HL-60/S4 treated with phorbol 12-myristate 13-acetate at 8.2 ng/mL for 4 days and 3 days (cell line): ENCODE measurements around the gene ANKRD39.

ENCODE experiments used
- in situ Hi-C: fragments of 300-500 bp; cut with MboI; formaldehyde crosslinking; loops from 2 replicates; pipeline ENCODE4 v1.15.0; 2022; ENCODE audit warnings: low sequenced_read_pairs

The ANKRD39 gene

DNA sequence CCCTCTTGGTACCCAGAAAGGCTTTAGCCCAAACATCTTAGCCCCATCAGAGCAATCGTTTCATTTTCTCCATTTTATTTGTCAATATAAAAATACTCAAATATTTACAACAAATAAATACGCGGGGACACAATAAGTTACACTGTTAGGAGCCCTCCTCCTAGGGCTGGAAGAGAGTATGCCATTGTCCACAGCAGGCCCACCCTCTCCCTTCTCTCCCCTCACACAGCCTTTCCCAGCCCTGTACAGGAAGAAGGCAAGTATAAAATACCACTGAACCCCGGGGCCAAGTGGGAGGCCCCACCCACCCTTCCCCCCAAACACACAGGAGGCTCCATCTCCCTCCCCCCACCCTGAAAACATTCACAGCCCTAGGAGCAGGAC is 1.9 kb upstream of the ANKRD39 start:
- in situ Hi-C loops = loop anchor here (5.0 kb wide), 1 partner anchor 93 kb away; no protein-coding TSS in a partner anchor

DNA sequence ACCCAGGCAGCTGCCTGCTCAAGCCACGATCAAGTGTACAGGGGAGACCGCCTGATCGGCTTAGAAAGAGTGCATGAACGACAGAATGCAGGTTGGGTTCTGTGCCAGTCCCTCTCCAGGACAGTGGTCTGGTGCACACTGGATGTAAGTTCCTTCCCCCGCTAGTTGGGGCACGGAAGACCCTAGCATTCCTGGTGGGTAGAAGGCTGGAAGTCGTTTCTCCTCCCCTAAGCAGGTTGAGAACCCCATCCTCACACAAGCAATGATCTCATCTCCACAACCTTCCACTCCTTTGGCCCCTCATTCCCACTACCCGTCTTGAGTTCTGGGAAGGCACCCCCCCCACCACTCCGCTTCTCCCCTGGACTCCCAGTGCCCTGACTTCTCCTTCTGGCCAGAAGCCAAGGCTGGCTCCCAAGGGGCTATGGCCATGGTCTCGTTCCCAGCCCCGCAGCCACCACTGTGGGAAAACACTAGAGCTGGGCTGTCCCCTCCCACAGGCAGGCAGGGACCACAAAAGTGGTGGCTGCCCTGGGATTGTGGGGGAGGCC is 1.4 kb upstream of the ANKRD39 start:
- in situ Hi-C loops = loop anchor here (5.0 kb wide), 1 partner anchor 93 kb away; no protein-coding TSS in a partner anchor

GRCh38 chr2:96856776-96857666 is 795 bp downstream of the ANKRD39 start:
- in situ Hi-C loops = loop anchor here (5.0 kb wide), 1 partner anchor 95 kb away; no protein-coding TSS in a partner anchor

GRCh38 chr2:96853321-96853720 is 4.5 kb downstream of the ANKRD39 start:
- in situ Hi-C loops = no loop called here

DNA sequence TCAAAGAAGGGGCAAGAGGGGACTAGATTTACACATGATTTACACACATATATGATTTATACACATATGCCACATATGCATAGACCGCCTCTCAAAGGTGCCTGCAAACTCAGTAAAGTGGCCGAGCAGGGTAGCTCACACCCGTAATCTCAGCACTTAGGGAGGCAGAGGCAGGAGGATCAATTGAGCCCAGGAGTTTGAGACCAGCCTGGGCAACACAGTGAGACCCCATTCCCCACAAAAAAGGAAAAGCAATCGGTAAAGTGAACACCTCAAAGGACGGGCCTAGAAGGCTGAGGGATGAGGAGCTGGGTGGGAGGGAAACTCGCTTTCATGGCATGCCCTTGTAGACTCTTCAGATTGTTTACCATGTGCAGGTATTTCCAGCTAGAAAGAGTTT is 5.1 kb downstream of the ANKRD39 start:
- in situ Hi-C loops = no loop called here

DNA sequence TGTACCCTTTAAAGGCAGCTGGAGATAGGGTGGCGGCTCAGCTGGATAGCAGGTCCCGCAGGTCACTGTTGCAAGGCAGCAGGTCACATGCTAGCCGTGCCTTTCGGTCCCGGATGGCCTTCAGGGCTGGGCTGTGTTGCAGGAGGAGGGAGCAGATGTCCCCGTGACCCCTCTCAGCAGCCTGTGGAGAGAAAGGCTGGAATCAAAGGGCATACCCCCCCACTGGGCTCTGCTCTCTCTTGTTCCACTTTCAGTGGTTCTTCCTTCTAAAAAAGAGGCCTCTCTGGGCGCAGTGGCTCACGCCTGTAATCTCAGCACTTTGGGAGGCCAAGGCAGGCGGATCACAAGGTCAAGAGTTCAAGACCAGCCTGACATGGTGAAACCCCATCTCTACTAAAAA is 9.6 kb downstream of the ANKRD39 start:
- in situ Hi-C loops = no loop called here

- in situ Hi-C loops = no loop called here
These were observed 10.2 kb downstream of the ANKRD39 start for GRCh38 chr2:96847586-96847985.

DNA sequence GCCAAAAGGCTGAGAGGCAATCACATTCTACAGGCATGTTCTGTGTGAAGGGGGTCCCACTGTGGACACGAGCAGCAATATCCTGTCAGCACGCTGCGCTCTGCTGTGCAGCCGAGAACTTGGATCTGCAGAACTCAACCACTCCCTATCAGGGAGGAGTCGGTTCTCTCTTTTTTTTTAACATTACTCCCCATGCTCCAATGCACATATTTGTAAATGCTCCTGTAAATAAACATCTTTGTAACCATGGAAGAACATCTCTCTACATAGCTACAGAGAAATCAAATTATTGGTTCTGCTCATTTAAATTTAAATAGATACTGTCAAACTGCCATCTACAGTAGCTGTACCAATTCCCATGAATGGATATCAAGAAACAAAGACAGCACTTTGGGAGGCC is 11.0 kb downstream of the ANKRD39 start:
- in situ Hi-C loops = no loop called here

DNA sequence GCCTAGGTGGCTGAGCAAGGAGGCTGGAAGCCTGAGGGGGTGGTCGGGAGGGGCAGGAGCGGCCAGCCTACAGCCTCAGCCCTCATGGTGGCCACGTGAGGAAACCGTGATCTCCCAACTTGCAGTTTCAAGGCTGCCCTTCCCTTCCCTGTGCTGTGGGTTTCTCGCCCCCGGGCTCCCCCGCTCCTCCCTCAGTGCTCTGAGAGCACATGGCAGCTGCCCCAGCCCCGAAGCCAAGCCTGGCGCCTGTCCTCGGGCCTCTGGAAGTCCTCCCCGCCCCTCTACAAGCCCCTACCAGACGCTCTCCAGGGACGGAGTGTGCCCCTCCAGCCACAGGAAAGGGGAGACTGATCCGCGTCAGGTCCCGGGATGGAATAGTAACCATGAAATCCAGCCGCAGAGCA is 13.4 kb downstream of the ANKRD39 start:
- in situ Hi-C loops = no loop called here

- in situ Hi-C loops = no loop called here
These were observed 14.1 kb downstream of the ANKRD39 start, which contains the start of gene ANKRD23 for GRCh38 chr2:96843538-96844268. Gene ANKRD23, minus strand, starts transcription at chr2:96844021. Its CDS starts 29 bp downstream, at chr2:96843992.

DNA sequence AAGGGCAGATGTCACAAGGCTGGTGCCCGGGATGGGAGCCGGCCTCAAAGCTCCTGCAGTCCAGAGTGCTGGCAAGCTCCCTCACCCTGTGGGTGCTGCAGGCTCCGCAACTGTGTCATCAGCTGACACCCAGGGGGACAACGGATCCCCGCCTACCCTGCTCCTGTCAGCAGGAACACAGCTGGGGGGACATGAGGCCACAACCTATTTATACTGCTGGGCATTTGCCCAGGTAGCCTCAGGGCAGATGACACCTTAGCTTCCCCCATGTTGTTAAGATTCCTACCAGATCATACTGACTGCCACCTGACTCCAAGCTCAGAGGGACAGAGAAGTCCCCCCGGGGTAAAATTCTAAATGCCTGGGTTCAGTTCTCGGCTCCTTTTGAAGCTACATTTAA is 15.2 kb downstream of the ANKRD39 start:
- in situ Hi-C loops = no loop called here

DNA sequence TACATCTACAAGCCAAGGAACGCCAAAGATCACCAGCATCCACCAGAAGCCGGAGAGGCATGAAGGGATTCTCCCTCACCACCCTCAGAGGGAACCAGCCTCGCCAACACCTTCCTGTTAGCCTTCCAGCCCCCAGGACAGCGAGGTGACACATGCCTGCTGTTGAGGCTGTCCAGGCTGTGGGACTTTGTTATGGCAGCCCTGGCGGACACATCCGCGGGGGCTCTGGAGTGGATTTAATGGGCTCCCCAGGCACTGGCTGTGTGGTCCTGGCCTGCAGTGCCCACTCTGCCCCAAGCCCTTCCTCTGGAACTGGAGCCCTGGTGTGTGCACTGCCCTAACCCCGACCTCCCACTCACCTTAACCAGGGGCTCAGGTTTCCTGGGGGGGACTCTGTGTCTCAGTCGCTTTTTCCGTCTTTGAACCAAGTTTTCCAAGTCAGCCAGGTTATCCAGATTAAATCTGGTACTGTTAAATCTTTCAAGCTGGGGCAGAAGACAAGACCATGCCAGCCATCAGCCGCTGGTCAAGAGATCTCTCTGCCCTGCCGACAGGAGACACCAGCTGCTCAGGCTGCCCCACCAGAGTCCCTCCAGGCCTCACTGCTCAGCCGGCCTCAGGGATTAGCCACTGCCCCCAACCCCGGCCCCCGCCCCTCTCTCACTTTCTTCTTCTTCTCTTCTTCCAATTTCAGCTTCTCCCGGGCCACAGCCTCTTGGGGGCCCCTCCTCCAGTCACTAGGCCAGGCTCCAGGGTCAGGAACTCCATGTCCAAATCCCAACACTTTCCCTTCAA is 15.9 kb downstream of the ANKRD39 start:
- in situ Hi-C loops = no loop called here

DNA sequence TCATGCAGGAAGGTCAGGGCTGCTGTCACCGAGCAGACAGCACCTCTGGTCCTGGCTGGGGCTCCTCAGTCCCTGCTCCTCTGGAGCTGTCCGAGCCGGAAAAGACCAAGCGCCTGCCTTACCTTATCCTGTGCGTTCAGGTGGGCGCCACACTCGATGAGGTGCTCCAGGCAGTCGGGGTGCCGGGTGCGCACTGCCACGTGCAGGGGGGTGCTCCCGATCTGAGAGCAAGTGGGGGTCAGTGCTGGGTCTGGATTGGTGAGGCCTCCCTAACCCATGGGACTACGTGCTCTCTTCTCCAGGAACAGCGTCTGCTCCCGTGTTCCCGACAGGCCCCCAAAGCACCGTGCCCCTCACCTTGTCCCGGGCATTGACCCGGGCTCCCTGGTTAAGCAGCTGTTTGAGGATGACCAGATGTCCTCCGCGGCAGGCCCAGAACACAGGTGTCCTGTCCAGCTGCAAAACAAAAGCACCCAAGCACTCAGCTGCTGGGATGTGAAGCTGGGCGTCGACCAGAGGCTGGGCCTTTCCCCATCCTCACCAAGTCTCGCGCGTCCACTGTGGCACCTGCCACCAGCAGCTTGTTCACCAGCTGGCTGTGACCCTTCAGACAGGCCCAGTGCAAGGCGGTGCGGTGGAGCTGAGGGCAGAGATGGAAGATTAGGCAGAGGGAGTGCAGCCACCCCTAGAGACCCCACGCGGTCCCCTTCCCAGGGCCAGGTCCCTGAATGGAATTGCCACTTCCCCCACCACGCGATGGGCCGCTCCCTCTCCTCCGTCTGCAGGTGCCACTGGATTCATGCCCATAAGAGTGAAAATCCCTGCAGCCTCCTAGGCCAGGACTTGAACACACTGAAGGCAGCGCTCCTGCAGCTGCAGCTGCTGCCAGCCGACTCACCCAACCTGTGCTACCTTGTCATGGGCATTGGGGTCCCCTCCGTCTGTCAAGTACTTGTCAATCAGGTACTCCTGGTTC is 17.7 kb downstream of the ANKRD39 start:
- in situ Hi-C loops = no loop called here

DNA sequence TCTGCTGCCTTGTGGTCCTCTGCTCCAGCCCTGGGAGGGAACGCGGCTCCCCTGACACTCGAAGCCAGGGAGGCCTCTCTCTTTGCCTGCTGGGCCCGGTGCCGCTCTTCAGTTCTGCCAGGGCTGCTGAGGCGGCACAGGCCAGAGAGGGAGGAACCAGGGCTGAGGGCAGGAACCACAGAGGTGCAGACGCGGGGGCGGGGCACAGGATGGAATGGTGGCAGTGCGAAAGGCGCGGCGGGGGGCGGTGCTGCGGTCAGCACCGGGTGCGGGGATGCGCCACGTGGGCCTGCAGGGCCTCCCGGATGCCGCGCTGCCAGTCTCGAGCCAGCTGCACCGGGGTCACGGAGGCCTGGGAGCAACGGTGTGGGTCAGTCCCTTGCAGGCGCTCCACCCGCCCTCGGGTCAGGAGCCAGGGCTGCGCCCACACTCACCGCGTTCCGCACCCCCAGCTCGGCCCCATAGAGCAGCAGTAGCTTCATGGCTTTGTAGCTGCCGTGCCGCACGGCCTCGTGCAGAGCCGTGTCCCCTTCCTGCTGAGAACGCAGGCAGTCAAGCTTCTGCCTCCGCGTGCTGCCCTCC is 18.4 kb downstream of the ANKRD39 start:
- in situ Hi-C loops = no loop called here

- in situ Hi-C loops = no loop called here
These were observed 19.2 kb downstream of the ANKRD39 start for GRCh38 chr2:96838345-96839292.

GRCh38 chr2:96837575-96837974 is 20.2 kb downstream of the ANKRD39 start:
- in situ Hi-C loops = no loop called here

GRCh38 chr2:96835830-96836229 is 22.0 kb downstream of the ANKRD39 start:
- in situ Hi-C loops = no loop called here
